Tibial nerve (tissue), 4 donors: ENCODE measurements around the gene NALCN.

Experiments
- CTCF ChIP-seq, 5 experiments: fragments of 200-600 bp in 3 of 5; fragments of 450-650 bp in 2 of 5; sonication (generic) in 3 of 5; IDR thresholded peaks; one replicate each; pipeline ENCODE4 v1.5.1; 2016 to 2019; ENCODE audit warnings: antibody characterized with exemption in 5 of 5, mild to moderate bottlenecking in 3 of 5, moderate library complexity in 2 of 5
- EP300 ChIP-seq, 2 donors: sonication (generic); formaldehyde crosslinking; IDR thresholded peaks; one replicate each; pipeline ENCODE4 v1.6.1; 2017; ENCODE audit warnings: antibody characterized with exemption in 2 of 2, mild to moderate bottlenecking in 1 of 2

DNA sequence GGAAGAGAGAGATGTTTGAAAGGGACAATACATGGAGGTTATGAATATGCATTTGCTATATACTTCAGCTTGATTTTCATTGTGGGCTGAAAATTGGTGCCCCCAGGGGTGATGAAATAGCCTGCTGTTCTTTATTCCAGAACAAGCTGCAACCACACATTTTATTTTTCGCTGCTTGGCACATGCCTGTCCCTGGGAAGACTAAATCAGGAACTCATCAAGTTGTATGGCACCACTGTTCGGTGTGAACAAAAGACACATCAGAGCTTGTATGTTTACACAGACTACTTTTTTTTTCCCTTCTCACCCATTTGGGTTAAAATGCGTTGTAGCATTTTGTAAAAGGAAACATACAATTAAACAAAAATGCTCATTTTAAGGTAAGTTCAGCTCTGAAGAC is 230.7 kb downstream of the NALCN start:
- TF ChIP-seq CTCF (IDR thresholded peaks at IDR 0.05) (no peak), EP300 (IDR thresholded peaks at IDR 0.05) (no peak)
